ENCODE results near the gene SNX20.

DNA sequence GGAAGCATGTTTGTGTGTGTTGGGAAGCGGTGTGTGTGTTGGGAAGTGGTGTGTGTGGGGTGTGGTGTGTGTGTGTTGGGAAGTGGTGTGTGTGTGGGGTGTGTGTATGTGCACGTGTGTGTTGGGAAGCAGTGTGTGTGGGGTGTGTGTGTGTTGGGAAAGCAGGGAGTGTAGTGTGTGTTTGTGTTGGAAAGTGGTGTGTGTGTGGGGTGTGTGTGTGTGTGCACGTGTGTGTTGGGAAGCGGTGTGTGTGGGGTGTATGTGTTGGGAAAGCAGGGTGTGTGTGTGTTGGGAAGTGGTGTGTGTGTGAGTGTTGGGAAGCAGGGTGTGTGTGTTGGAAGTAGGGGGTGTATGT lies 11.5 kb upstream of the SNX20 start:
- TF ChIP-seq GATA2 (IDR thresholded peaks at IDR 0.05; ENCODE audit: low read depth, low read length) = no peak
- no peak for TF ChIP-seq GATA3 (IDR thresholded peaks at IDR 0.05; ENCODE audit: low read depth, low read length)
